Measurements from ENCODE around the gene PLA2G2C.

The PLA2G2C gene

GRCh38 chr1:20187813-20188454 lies 1.6 kb upstream of the PLA2G2C start:
- Histone ChIP-seq H3K27ac (no peak overlapping the region), H3K9me3 (no peaks in the 10 kb centered on the region), H3K4me3 (ENCODE audit: low read depth in 1 of 2, low read length in 1 of 2) (no peak overlapping the region), H3K36me3 (no peaks in the 10 kb centered on the region), H3K27me3 (peaks cover 96% of the 10 kb centered on the region), H3K4me1 (ENCODE audit: control insufficient read depth in 1 of 2, insufficient read depth in 1 of 2, low read depth in 1 of 2, low read length in 1 of 2) (no peaks in the 10 kb centered on the region)
- TF ChIP-seq CTCF (IDR thresholded peaks at IDR 0.05), result no peak

GRCh38 chr1:20187103-20187812 lies 940 bp upstream of the PLA2G2C start:
- H3K27ac ChIP-seq, result no peak overlapping the region
- no peaks in the 10 kb centered on the region for H3K4me1 ChIP-seq (ENCODE audit: control insufficient read depth in 1 of 2, insufficient read depth in 1 of 2, low read depth in 1 of 2, low read length in 1 of 2)
- H3K27me3 ChIP-seq, result peaks cover 89% of the 10 kb centered on the region
- no peak overlapping the region for H3K4me3 ChIP-seq (ENCODE audit: low read depth in 1 of 2, low read length in 1 of 2)
- no peaks in the 10 kb centered on the region for H3K36me3 ChIP-seq
- TF ChIP-seq CTCF (IDR thresholded peaks at IDR 0.05), result no peak
- H3K9me3 ChIP-seq, result no peaks in the 10 kb centered on the region

- H3K9me3 ChIP-seq, result no peaks in the 10 kb centered on the region
- H3K27me3 ChIP-seq, result peaks cover 69% of the 10 kb centered on the region
Measured at GRCh38 chr1:20184997-20185833, 1.1 kb downstream of the PLA2G2C start.

GRCh38 chr1:20184481-20184900 lies 1.8 kb downstream of the PLA2G2C start:
- Histone ChIP-seq H3K36me3 (no peaks in the 10 kb centered on the region), H3K4me1 (ENCODE audit: control insufficient read depth in 1 of 2, insufficient read depth in 1 of 2, low read depth in 1 of 2, low read length in 1 of 2) (no peaks in the 10 kb centered on the region), H3K27ac (no peak overlapping the region), H3K27me3 (peaks cover 61% of the 10 kb centered on the region), H3K9me3 (no peaks in the 10 kb centered on the region), H3K4me3 (ENCODE audit: low read depth in 1 of 2, low read length in 1 of 2) (no peak overlapping the region)
- TF ChIP-seq CTCF (IDR thresholded peaks at IDR 0.05), result no peak

More at GRCh38 chr1:20184997-20185833, 1.1 kb downstream of the PLA2G2C start:
- no peak overlapping the region for H3K4me3 ChIP-seq (ENCODE audit: low read depth in 1 of 2, low read length in 1 of 2)
- no peaks in the 10 kb centered on the region for H3K36me3 ChIP-seq
- H3K4me1 ChIP-seq (ENCODE audit: control insufficient read depth in 1 of 2, insufficient read depth in 1 of 2, low read depth in 1 of 2, low read length in 1 of 2), result no peaks in the 10 kb centered on the region
- no peak overlapping the region for H3K27ac ChIP-seq
- TF ChIP-seq CTCF (IDR thresholded peaks at IDR 0.05), result no peak

GRCh38 chr1:20183616-20184271 lies 2.6 kb downstream of the PLA2G2C start:
- H3K9me3 ChIP-seq, result no peaks in the 10 kb centered on the region
- H3K27me3 ChIP-seq, result peaks cover 54% of the 10 kb centered on the region
- no peak overlapping the region for H3K27ac ChIP-seq

More at GRCh38 chr1:20183616-20184271, 2.6 kb downstream of the PLA2G2C start:
- no peak for TF ChIP-seq CTCF (IDR thresholded peaks at IDR 0.05)
- no peaks in the 10 kb centered on the region for H3K4me1 ChIP-seq (ENCODE audit: control insufficient read depth in 1 of 2, insufficient read depth in 1 of 2, low read depth in 1 of 2, low read length in 1 of 2)
- no peaks in the 10 kb centered on the region for H3K36me3 ChIP-seq
- no peak overlapping the region for H3K4me3 ChIP-seq (ENCODE audit: low read depth in 1 of 2, low read length in 1 of 2)
